HG03571 (cell line): ENCODE results near the gene GPBAR1.
"Not testable (repeated sequence)": the region's sequence is repeated elsewhere in the genome, so short reads cannot be mapped to it uniquely, and the experiment has no call there.

ENCODE experiments used
- ATAC-seq: cut with Tn5 transposase; IDR thresholded peaks from one replicate; pipeline ENCODE4 v1.9.1; 2021; ENCODE audit not compliant: unreplicated experiment

GPBAR1 gene

GRCh38 chr2:218305383-218305782 is 44.6 kb downstream of the GPBAR1 start:
- ATAC-seq, result no peak

- no peak for ATAC-seq
These were observed 45.5 kb downstream of the GPBAR1 start for GRCh38 chr2:218306184-218306920.

GRCh38 chr2:218307415-218308090 is 46.7 kb downstream of the GPBAR1 start:
- ATAC-seq, result no peak

- no peak for ATAC-seq
These were observed 50.2 kb downstream of the GPBAR1 start for GRCh38 chr2:218310853-218311540.

GRCh38 chr2:218311541-218312266 is 50.9 kb downstream of the GPBAR1 start:
- not testable (repeated sequence) for ATAC-seq

- ATAC-seq, result no peak
These were observed 51.5 kb downstream of the GPBAR1 start for GRCh38 chr2:218312267-218312756.

- no peak for ATAC-seq
These were observed 52.5 kb downstream of the GPBAR1 start for GRCh38 chr2:218313356-218313755.
